DND-41 (cell line): Measurements from ENCODE around the gene MAPK1.
"Not testable (repeated sequence)": the region's sequence is repeated elsewhere in the genome, so short reads cannot be mapped to it uniquely, and the experiment has no call there.

Experiments used
- ATAC-seq: fragments of 200-7000 bp; cut with Tn5 transposase; 3 replicates; pipeline ENCODE4 v1.9.1; 2021; ENCODE audit warnings: low read depth; ENCODE audit not compliant: insufficient read depth
- DNase-seq: peaks from one replicate; pipeline ENCODE4 v3.0.0-alpha.2; 2020
- H2AFZ ChIP-seq: 2 replicates; pipeline ENCODE4 v1.6.0; 2012; ENCODE audit warnings: low read depth, low read length
- H3K27ac ChIP-seq: 2 replicates; pipeline ENCODE4 v1.5.1; 2012; ENCODE audit warnings: low read length, inconsistent platforms
- H3K27me3 ChIP-seq: fragments of 200-600 bp; sonication (generic); 2 replicates; pipeline ENCODE4 v1.6.0; 2012; ENCODE audit warnings: low read length, mild to moderate bottlenecking, inconsistent platforms; ENCODE audit not compliant: insufficient read depth, poor library complexity
- H3K36me3 ChIP-seq: 2 replicates; pipeline ENCODE4 v1.5.1; 2012; ENCODE audit warnings: low read length, inconsistent platforms; ENCODE audit not compliant: insufficient read depth
- H3K4me1 ChIP-seq: 2 replicates; pipeline ENCODE4 v1.5.1; 2012; ENCODE audit warnings: mild to moderate bottlenecking, low read length; ENCODE audit not compliant: insufficient read depth
- H3K4me2 ChIP-seq: 2 replicates; pipeline ENCODE4 v1.6.0; 2012; ENCODE audit warnings: mild to moderate bottlenecking, moderate library complexity, low read length, inconsistent platforms; ENCODE audit not compliant: insufficient read depth
- H3K4me3 ChIP-seq, 2 experiments: fragments of 200-600 bp in 1 of 2; shearing (Covaris generic) in 1 of 2; 2 replicates each; pipeline ENCODE4 v1.5.1; 2012 to 2016; ENCODE audit warnings: inconsistent platforms in 2 of 2, low read length in 2 of 2, mild to moderate bottlenecking in 2 of 2, low read depth in 1 of 2, moderate library complexity in 1 of 2
- H3K79me2 ChIP-seq: 2 replicates; pipeline ENCODE4 v1.6.0; 2012; ENCODE audit warnings: low read length, inconsistent platforms; ENCODE audit not compliant: insufficient read depth
- H3K9ac ChIP-seq: 2 replicates; pipeline ENCODE4 v1.6.0; 2012; ENCODE audit warnings: low read depth, mild to moderate bottlenecking, inconsistent platforms, low read length, moderate library complexity
- H3K9me3 ChIP-seq: 2 replicates; pipeline ENCODE4 v1.5.1; 2012; ENCODE audit warnings: low read length, moderate library complexity, mild to moderate bottlenecking, inconsistent platforms; ENCODE audit not compliant: insufficient read depth, severe bottlenecking
- H4K20me1 ChIP-seq: 2 replicates; pipeline ENCODE4 v1.6.0; 2012; ENCODE audit warnings: low read length; ENCODE audit not compliant: insufficient read depth
- EZH2 ChIP-seq: IDR thresholded peaks from 3 replicates; pipeline ENCODE4 v1.6.1; 2012; ENCODE audit warnings: borderline replicate concordance, low read depth, mild to moderate bottlenecking, moderate library complexity, low read length, inconsistent platforms; ENCODE audit not compliant: severe bottlenecking
- TF ChIP-seq, protein P1 (sequence below): IDR thresholded peaks from 2 replicates; pipeline ENCODE4 v1.5.1; 2012; ENCODE audit warnings: borderline replicate concordance, low read length, moderate library complexity, mild to moderate bottlenecking; ENCODE audit not compliant: poor library complexity, severe bottlenecking; ENCODE audit errors: extremely low read depth

The MAPK1 gene

DNA sequence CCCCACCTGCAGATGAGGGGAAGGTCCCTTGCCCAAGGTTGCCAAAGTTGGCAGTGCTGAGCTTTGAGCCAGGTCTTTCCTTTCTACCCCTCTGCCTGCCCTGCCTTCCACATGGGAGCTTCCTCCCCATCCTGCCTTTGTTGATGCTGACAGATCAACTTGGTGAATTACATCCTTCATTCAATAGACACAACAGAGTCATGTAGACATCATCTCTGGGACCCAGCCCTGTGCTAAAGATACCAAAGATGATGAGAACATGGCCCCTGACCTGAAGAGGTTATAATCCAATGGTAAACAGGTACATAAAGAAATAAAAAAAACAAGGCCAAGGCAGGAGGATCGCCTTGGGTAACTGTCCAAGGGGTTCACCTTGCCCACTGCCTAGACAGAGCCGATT is 42.4 kb upstream of the MAPK1 start:
- H3K9ac ChIP-seq: no peak overlapping the region
- H3K79me2 ChIP-seq: no peaks in the 10 kb centered on the region
- H3K27me3 ChIP-seq: no peaks in the 10 kb centered on the region
- no peaks in the 10 kb centered on the region for H3K4me1 ChIP-seq
- ATAC-seq: no peak
- no peak overlapping the region for H3K27ac ChIP-seq
- H3K4me2 ChIP-seq: no peak overlapping the region
- no peak overlapping the region for H3K4me3 ChIP-seq
- TF ChIP-seq, protein P1, sequence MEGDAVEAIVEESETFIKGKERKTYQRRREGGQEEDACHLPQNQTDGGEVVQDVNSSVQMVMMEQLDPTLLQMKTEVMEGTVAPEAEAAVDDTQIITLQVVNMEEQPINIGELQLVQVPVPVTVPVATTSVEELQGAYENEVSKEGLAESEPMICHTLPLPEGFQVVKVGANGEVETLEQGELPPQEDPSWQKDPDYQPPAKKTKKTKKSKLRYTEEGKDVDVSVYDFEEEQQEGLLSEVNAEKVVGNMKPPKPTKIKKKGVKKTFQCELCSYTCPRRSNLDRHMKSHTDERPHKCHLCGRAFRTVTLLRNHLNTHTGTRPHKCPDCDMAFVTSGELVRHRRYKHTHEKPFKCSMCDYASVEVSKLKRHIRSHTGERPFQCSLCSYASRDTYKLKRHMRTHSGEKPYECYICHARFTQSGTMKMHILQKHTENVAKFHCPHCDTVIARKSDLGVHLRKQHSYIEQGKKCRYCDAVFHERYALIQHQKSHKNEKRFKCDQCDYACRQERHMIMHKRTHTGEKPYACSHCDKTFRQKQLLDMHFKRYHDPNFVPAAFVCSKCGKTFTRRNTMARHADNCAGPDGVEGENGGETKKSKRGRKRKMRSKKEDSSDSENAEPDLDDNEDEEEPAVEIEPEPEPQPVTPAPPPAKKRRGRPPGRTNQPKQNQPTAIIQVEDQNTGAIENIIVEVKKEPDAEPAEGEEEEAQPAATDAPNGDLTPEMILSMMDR: no peak
- TF ChIP-seq EZH2: no peak
- H2AFZ ChIP-seq: no peak overlapping the region
- no peak for DNase-seq
- no peaks in the 10 kb centered on the region for H3K36me3 ChIP-seq
- H4K20me1 ChIP-seq: no peaks in the 10 kb centered on the region
- H3K9me3 ChIP-seq: no peaks in the 10 kb centered on the region

GRCh38 chr22:21907638-21908522 is 40.4 kb upstream of the MAPK1 start:
- Histone ChIP-seq H3K27me3 (no peaks in the 10 kb centered on the region), H3K4me1 (no peaks in the 10 kb centered on the region), H4K20me1 (no peaks in the 10 kb centered on the region), H3K79me2 (no peaks in the 10 kb centered on the region), H3K9me3 (no peaks in the 10 kb centered on the region), H3K4me2 (no peak overlapping the region), H3K4me3 (no peak overlapping the region), H3K27ac (no peak overlapping the region), H3K9ac (no peak overlapping the region), H2AFZ (no peak overlapping the region), H3K36me3 (no peaks in the 10 kb centered on the region)
- ATAC-seq: no peak
- DNase-seq: no peak
- TF ChIP-seq EZH2: no peak
- TF ChIP-seq, protein P1: no peak

GRCh38 chr22:21905234-21905633 is 37.8 kb upstream of the MAPK1 start:
- not testable (repeated sequence) for ATAC-seq, H3K9me3 ChIP-seq

GRCh38 chr22:21904250-21904789 is 36.9 kb upstream of the MAPK1 start:
- Histone ChIP-seq H3K4me1 (no peaks in the 10 kb centered on the region), H3K9ac (no peak overlapping the region), H3K4me2 (no peak overlapping the region), H3K27me3 (no peaks in the 10 kb centered on the region), H2AFZ (no peak overlapping the region), H3K4me3 (no peak overlapping the region), H3K27ac (no peak overlapping the region), H3K79me2 (no peaks in the 10 kb centered on the region), H3K9me3 (no peaks in the 10 kb centered on the region), H4K20me1 (no peaks in the 10 kb centered on the region), H3K36me3 (no peaks in the 10 kb centered on the region)
- ATAC-seq (no peak), DNase-seq (no peak)
- TF ChIP-seq, protein P1: no peak
- TF ChIP-seq EZH2: no peak

More at GRCh38 chr22:21905234-21905633, 37.8 kb upstream of the MAPK1 start:
- not testable (repeated sequence) for H3K27me3 ChIP-seq, H2AFZ ChIP-seq, H4K20me1 ChIP-seq, H3K4me2 ChIP-seq, H3K4me3 ChIP-seq, H3K79me2 ChIP-seq, H3K36me3 ChIP-seq, H3K27ac ChIP-seq, DNase-seq, H3K9ac ChIP-seq, H3K4me1 ChIP-seq
